ENCODE results near the gene ODF4.
A peak's percentile ranks its signal among the peaks of the same experiment; 100 is the strongest.

ODF4 gene

DNA sequence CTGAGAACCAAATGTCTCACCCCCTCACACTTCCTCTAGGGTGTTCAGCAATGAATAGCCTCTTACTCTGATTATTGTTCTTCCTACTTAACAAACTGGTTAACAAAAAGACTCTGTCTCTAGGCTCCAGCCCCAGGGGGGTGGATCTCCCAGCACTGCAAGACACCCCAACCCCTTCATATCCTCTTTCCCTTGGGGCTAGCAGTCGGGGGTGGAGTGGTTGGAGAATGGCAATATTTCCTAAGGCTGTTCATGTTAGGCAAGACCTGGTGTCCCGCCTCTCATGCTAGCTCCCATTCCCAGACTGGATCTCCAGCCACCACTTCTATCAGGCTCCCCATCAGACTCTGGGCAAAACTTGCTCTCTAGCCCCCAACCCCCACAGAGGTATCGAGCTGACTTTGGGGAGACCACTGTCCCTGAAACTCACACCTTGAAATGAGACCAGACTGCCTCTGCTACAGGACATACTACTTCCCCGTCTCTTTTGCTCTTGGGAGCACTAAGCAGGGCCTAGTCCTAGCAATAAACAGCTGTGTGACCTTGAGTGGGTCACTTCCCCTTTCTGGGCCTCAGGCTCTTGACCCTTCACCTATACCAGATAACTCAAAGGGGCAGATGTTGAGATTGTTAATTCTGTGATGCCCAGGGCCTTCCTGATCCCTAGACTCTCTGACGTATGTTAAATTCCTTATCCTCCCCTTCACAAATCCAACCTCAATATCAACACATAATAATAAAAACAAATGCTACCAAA lies 46.8 kb upstream of the ODF4 start:
- H3K36me3 ChIP-seq (ENCODE audit: control insufficient read depth in 2 of 2, insufficient read depth in 1 of 2, low read length in 2 of 2): peaks cover 0 to 12% of the 10 kb centered on the region in 2 experiments; a peak in 1 of 3 replicates
- H3K9me3 ChIP-seq (ENCODE audit: control insufficient read depth, insufficient read depth, low read depth, low read length): no peaks in the 10 kb centered on the region
- H3K4me3 ChIP-seq (ENCODE audit: low read depth, low read length): no peak overlapping the region
- POLR2A ChIA-PET: interaction anchor here (1.3 kb wide), 1 partner anchor 44 kb away, joined by 3 read pairs; the partner anchor contains the start of gene PFAS
- H3K4me1 ChIP-seq (ENCODE audit: control insufficient read depth, insufficient read depth, low read length): peaks cover 6% of the 10 kb centered on the region
- CTCF ChIA-PET: interaction anchor here (1.2 kb wide), 1 partner anchor 12 kb away, joined by 3 read pairs; no protein-coding TSS in a partner anchor
- TF ChIP-seq ZNF341 (tag by site-specific recombination; IDR thresholded peaks at IDR 0.05; ENCODE audit: low read depth): peak; percentile 51
- no peak for TF ChIP-seq ZBTB17 (tag by site-specific recombination; IDR thresholded peaks at IDR 0.05)
- no peak overlapping the region for H3K27ac ChIP-seq (ENCODE audit: extremely low read depth, low read depth, low read length)

DNA sequence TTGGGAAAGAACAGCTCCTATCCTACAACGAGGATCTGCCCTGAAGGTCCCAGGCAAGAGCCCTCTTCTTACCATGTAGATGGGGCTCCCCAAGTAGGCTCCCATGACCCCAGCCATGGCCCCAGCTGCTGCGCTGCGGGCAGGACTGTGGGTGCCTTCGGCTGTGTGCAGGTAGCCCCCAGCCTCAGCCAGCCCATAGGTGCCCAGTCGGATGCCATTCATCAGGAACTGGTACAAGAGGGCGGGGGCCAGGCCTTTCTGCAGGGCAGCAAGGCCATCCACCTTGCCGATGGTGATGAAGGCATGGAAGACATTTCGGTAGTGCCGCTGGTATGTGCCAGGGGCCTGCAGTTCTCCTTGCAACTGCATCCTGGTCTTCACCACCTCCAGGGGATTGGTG lies 45.3 kb upstream of the ODF4 start:
- ChIA-PET CTCF (no interaction called here), POLR2A (interaction anchor here (0.7 to 1.9 kb wide), 11 partner anchors 32 to 461 kb away, joined by 4 to 43 read pairs (median 8); partner anchors contain the start of genes BORCS6, CTC1, KRABD2 and PFAS)
- Histone ChIP-seq H3K4me3 (ENCODE audit: low read depth, low read length) (no peak overlapping the region), H3K4me1 (ENCODE audit: control insufficient read depth, insufficient read depth, low read length) (peaks cover 1% of the 10 kb centered on the region; the same call in 1 of the 2 replicates), H3K36me3 (ENCODE audit: control insufficient read depth in 2 of 2, insufficient read depth in 1 of 2, low read length in 2 of 2) (peaks cover 0 to 12% of the 10 kb centered on the region in 2 experiments; a peak in 1 of 3 replicates), H3K9me3 (ENCODE audit: control insufficient read depth, insufficient read depth, low read depth, low read length) (no peaks in the 10 kb centered on the region), H3K27ac (ENCODE audit: extremely low read depth, low read depth, low read length) (no peak overlapping the region)
- no peak for TF ChIP-seq ZNF146 (tag by site-specific recombination; IDR thresholded peaks at IDR 0.05)
- no peak for TF ChIP-seq ZNF174 (tag by site-specific recombination; IDR thresholded peaks at IDR 0.05)

DNA sequence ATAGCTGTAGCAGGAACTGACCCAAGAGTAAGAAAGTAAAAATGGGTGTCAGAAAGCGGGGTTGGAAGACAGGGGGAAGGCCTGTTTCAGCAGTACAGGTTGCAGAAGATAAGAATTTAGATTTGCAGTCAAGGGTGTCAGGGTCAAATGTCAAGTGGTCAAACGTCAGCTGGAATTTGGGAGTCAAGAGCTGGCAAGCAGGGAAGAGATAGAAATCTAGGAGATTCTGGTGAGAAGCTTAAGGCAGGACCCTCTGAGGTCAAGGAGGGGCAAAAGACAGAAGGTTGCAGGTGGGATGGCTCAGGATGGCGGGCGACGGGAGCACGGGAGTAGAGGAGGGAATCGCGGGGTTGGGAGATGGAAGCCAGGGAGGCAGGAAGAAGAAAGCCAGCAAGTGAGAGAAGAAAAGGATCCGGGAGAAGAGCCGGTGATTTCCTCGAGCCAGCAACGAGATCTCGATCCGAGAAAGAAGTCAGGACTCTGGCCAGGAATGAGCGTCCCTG lies 44.8 kb upstream of the ODF4 start:
- Histone ChIP-seq H3K4me3 (ENCODE audit: low read depth, low read length) (peak overlapping the region; percentile 30), H3K36me3 (ENCODE audit: control insufficient read depth in 2 of 2, insufficient read depth in 1 of 2, low read length in 2 of 2) (peaks cover 0 to 11% of the 10 kb centered on the region in 2 experiments; a peak in 1 of 3 replicates), H3K9me3 (ENCODE audit: control insufficient read depth, insufficient read depth, low read depth, low read length) (no peaks in the 10 kb centered on the region), H3K4me1 (ENCODE audit: control insufficient read depth, insufficient read depth, low read length) (no peaks in the 10 kb centered on the region), H3K27ac (ENCODE audit: extremely low read depth, low read depth, low read length) (peak overlapping the region; percentile 84)
- POLR2A ChIA-PET: interaction anchor here (0.7 to 1.9 kb wide), 27 partner anchors 11 to 234 kb away, joined by 3 to 43 read pairs (median 6); partner anchors contain the start of genes AURKB, BORCS6, CTC1 and KRABD2
- CTCF ChIA-PET: interaction anchor here (0.8 to 1.0 kb wide), 5 partner anchors 10 to 221 kb away, joined by 3 to 5 read pairs (median 4); partner anchors contain the start of gene CTC1
- peak; percentile 51; the same call in 1 of the 2 replicates for TF ChIP-seq ZNF785 (tag by site-specific recombination; IDR thresholded peaks at IDR 0.05)
- TF ChIP-seq ZNF341 (tag by site-specific recombination; IDR thresholded peaks at IDR 0.05; ENCODE audit: low read depth): no peak
- 0 out of 2 replicates have a peak, but pooled peaks have one; percentile 35 for TF ChIP-seq ZBTB7A (tag by site-specific recombination; IDR thresholded peaks at IDR 0.05; ENCODE audit: low read depth)
- no peak for TF ChIP-seq ZNF133 (tag by site-specific recombination; IDR thresholded peaks at IDR 0.05)
- TF ChIP-seq, protein P1, sequence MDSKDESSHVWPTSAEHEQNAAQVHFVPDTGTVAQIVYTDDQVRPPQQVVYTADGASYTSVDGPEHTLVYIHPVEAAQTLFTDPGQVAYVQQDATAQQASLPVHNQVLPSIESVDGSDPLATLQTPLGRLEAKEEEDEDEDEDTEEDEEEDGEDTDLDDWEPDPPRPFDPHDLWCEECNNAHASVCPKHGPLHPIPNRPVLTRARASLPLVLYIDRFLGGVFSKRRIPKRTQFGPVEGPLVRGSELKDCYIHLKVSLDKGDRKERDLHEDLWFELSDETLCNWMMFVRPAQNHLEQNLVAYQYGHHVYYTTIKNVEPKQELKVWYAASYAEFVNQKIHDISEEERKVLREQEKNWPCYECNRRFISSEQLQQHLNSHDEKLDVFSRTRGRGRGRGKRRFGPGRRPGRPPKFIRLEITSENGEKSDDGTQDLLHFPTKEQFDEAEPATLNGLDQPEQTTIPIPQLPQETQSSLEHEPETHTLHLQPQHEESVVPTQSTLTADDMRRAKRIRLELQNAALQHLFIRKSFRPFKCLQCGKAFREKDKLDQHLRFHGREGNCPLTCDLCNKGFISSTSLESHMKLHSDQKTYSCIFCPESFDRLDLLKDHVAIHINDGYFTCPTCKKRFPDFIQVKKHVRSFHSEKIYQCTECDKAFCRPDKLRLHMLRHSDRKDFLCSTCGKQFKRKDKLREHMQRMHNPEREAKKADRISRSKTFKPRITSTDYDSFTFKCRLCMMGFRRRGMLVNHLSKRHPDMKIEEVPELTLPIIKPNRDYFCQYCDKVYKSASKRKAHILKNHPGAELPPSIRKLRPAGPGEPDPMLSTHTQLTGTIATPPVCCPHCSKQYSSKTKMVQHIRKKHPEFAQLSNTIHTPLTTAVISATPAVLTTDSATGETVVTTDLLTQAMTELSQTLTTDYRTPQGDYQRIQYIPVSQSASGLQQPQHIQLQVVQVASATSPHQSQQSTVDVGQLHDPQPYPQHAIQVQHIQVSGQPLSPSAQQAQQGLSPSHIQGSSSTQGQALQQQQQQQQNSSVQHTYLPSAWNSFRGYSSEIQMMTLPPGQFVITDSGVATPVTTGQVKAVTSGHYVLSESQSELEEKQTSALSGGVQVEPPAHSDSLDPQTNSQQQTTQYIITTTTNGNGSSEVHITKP (tag by site-specific recombination; IDR thresholded peaks at IDR 0.05): peak; percentile 62
- TF ChIP-seq KLF9 (tag by site-specific recombination; IDR thresholded peaks at IDR 0.05; ENCODE audit: low read depth): peak; percentile 15; the same call in 1 of the 2 replicates
- no peak for TF ChIP-seq ZNF654 (tag by site-specific recombination; IDR thresholded peaks at IDR 0.05; ENCODE audit: low read depth)
- TF ChIP-seq YY2 (tag by site-specific recombination; IDR thresholded peaks at IDR 0.05): peak; percentile 76
- TF ChIP-seq ZNF792 (tag by site-specific recombination; IDR thresholded peaks at IDR 0.05): 0 out of 2 replicates have a peak, but pooled peaks have one; percentile 41
- TF ChIP-seq ZNF366 (tag by site-specific recombination; conservative IDR thresholded peaks at IDR 0.05): peak; percentile 80
- no peak for TF ChIP-seq ZBTB20 (tag by site-specific recombination; IDR thresholded peaks at IDR 0.05)
- TF ChIP-seq, protein P2, sequence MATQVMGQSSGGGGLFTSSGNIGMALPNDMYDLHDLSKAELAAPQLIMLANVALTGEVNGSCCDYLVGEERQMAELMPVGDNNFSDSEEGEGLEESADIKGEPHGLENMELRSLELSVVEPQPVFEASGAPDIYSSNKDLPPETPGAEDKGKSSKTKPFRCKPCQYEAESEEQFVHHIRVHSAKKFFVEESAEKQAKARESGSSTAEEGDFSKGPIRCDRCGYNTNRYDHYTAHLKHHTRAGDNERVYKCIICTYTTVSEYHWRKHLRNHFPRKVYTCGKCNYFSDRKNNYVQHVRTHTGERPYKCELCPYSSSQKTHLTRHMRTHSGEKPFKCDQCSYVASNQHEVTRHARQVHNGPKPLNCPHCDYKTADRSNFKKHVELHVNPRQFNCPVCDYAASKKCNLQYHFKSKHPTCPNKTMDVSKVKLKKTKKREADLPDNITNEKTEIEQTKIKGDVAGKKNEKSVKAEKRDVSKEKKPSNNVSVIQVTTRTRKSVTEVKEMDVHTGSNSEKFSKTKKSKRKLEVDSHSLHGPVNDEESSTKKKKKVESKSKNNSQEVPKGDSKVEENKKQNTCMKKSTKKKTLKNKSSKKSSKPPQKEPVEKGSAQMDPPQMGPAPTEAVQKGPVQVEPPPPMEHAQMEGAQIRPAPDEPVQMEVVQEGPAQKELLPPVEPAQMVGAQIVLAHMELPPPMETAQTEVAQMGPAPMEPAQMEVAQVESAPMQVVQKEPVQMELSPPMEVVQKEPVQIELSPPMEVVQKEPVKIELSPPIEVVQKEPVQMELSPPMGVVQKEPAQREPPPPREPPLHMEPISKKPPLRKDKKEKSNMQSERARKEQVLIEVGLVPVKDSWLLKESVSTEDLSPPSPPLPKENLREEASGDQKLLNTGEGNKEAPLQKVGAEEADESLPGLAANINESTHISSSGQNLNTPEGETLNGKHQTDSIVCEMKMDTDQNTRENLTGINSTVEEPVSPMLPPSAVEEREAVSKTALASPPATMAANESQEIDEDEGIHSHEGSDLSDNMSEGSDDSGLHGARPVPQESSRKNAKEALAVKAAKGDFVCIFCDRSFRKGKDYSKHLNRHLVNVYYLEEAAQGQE (tag by site-specific recombination; IDR thresholded peaks at IDR 0.05): no peak
- peak; percentile 92 for TF ChIP-seq BCL11A (tag by site-specific recombination; IDR thresholded peaks at IDR 0.05; ENCODE audit: low read depth)
- peak; percentile 56 for TF ChIP-seq ZNF146 (tag by site-specific recombination; IDR thresholded peaks at IDR 0.05)
- TF ChIP-seq ZNF48 (tag by site-specific recombination; IDR thresholded peaks at IDR 0.05): no peak
- TF ChIP-seq ZNF214 (tag by site-specific recombination; IDR thresholded peaks at IDR 0.05; ENCODE audit: borderline replicate concordance): no peak
- TF ChIP-seq WT1 (tag by site-specific recombination; IDR thresholded peaks at IDR 0.05): 0 out of 2 replicates have a peak, but pooled peaks have one; percentile 53
- no peak for TF ChIP-seq ZNF529 (tag by site-specific recombination; IDR thresholded peaks at IDR 0.05; ENCODE audit: insufficient replicate concordance)
- no peak for TF ChIP-seq ZNF266 (tag by site-specific recombination; IDR thresholded peaks at IDR 0.05; ENCODE audit: low read depth)

Measured in HEK293 (cell line).